NCI-H345 treated with DMSO at 0.1 percent for 48 hours (cell line): ENCODE data around the gene CHAF1A.

Source experiments
- DNase-seq: peaks from one replicate; lab custom pipeline; 2025; ENCODE audit not compliant: unreplicated experiment; lab: John Stamatoyannopoulos, UW

CHAF1A gene

DNA sequence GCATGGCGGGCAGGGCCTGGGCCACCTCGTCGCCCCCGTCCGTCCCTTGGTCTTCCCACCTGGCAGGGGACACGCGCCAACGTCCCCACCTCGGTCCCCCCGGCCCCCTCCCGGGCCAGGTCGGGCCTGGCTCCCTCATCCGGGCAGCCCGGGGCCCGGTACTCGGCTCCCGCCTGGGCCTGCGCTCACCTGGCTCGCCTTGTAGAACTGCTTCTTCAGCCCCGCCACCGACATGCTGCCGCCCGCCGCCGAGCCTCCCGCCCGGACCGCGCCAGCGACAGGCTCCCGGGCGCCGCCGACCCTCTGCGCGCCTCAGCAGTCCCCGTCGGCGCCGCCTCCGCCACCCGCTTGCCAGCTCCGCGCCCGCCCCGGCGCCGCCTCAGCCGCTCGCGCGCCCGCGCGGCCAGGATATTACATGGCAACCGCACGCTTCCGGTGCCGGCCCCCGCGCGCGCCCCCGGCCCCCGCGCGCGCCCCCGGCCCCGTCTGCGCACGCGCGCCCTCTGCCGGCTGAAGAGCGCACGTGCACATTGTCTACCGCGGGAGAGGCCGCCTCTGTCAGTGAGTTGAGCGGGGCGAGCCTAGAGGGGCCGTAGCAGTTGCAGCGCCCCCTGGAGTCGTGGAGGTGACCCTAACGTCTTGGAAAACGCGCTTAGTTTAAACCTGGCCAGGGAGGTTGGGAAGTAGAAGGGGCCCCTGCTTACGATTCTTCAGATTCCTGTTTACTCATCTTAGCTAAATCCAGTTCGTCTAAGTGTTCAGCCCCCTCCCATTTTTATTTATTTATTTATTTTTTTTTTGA lies 2.1 kb upstream of the CHAF1A start, which contains the start of gene SH3GL1:
Gene SH3GL1 (minus strand): TSS at position 413 of the 802 bp plus-strand sequence. CDS start 179 bp downstream, at position 234.
- DNase-seq: peak; percentile 83

DNA sequence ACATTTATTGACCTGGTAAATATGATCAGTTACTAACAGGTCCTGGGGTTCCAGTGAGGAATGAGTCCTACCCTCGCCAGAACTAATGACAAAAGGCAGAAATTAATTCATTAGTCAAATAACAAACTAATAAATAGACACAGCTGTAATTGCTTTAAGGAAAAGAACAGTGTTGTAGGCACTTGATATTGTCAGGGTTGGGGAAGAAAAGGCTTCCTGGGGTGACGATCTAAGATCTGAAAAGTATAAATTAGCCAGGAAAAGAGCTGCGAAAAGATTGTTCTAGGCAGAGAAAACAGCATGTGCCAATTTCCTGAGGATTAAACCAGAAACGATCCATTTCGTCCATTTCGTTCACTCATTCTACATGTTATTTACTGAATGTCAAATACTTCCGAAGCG lies 670 bp upstream of the CHAF1A start:
- no peak for DNase-seq

DNA sequence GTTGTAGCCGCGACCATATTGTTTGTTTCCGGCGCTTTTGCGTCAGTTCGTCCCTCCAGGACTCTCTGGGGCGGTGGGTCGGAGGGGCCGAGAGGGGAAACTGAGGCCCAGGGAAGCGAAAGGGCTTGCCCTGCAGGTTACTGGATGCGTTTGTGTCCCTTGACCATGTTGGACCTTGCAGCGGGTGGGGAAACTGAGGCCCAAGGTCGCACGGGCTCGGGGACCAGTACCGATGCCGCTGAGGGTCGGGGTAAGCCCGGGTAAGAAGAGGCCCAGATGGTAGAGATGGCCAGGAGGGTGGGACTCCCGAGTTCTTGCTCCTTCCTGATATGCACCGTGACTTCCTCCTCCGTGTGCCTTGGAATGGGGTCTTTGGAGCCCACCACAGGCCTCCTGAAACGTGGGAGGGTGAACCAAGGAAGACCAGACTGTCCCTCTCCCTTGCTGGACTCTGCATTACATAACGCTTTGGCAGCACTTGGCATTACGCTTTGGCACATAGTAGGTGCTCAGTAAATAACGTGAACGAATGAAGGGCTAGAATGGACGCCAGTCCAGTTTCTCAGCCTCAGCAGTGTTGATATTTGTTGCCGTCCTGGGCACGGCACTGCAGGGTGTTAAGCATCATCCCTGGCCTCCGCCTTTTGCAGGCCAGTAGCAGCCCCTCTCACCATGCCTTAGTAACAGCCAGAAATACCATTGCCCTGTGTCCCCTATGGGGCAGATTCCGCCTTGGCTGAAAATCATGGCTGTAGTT lies 743 bp downstream of the CHAF1A start:
- DNase-seq: no peak

- no peak for DNase-seq
Measured at GRCh38 chr19:4405977-4406376, 3.5 kb downstream of the CHAF1A start.

GRCh38 chr19:4406626-4407025 lies 4.2 kb downstream of the CHAF1A start:
- no peak for DNase-seq

- no peak for DNase-seq
Measured at GRCh38 chr19:4409123-4409933, 6.9 kb downstream of the CHAF1A start.

DNA sequence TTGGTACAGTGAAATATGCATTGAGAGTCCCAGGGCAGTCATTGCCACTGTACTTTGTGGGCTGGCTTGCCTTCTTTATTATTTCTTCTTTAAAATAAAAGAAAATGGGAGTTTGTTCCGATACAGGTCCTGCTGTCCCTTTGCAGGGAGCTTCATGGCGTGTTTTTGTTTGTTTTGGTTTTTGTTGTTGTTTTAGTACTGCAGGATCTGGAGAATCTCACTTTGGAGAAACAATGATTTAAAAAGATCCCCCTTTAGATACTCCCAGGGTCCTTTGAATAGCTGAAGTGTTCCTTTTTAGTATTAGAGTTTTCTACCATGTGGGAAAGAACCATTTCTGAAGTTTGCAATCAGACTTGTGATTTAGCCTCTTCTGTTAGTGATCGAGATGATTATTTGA lies 11.1 kb downstream of the CHAF1A start:
- no peak for DNase-seq

- DNase-seq: no peak
Measured at GRCh38 chr19:4414144-4414799, 11.8 kb downstream of the CHAF1A start.

GRCh38 chr19:4414800-4415321 lies 12.4 kb downstream of the CHAF1A start:
- no peak for DNase-seq

DNA sequence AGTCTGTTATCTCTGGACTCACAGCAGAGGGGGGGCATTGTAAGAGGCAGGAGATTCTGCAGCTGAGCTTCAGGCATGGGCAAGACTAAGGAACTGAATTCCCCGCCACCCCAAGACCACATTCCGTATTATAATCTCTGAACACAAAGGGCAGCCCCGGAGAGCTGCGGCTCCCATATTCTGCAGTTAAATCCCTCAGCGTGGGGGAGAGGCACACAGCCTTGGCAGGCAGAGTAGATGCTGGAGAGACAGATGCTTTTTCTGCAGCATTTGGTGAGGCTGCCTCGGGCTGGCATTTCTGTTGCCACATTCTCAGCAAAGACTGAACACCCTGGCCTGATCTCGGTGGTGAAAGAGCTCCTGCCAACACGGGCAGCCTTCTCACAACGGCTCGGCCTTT lies 12.9 kb downstream of the CHAF1A start:
- DNase-seq: no peak

DNA sequence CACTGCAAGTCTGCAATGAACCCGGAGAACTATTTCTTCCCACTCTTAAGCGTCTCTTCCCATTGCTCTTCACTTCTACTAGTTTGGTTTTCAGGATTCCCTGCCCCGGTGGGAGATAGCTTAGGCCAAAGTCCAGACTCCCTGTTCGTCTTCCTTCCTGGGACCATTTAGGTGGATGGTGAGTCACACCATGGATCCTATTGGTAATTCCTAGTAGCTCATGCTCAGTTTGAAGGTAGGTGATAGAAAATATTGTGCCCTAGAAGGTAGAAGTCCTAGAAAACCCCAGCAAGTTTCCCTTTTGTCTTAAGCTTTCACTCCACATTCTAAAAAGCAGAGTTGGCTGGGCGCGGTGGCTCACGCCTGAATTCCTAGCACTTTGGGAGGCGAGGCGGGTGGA lies 13.8 kb downstream of the CHAF1A start:
- no peak for DNase-seq

DNA sequence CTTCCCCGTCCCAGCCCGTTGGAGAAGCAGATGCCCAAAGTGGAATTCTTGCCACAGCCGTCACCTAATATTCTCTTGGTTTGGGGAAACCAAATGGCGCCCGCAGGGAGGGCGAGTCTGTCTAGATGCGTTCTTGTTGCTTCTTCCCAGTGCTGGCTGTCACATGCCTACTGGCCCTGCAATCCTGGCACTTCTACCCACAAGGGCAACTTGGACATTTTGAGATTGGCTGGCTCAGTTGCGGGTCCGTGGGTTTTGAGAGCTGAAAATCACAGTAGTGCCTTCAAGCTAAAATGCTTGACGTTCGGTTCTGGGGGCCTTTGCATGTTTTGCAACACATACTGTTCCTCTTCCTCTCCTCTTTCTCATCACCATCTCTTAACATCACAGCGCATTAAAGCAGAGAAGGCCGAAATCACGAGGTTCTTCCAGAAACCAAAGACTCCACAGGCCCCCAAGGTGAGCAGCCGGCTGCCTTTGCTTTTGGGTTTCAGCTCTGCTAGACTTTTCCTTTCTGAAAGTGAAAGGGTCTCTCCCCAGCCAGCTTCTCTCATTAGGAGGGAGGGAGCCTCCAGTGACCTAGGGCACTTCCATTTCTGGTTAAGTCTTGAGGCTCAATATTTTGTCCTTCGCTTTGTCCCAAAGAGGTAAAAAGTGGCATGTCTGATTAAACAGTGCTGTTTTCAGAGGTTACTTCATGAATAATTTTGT lies 21.1 kb downstream of the CHAF1A start:
- no peak for DNase-seq

DNA sequence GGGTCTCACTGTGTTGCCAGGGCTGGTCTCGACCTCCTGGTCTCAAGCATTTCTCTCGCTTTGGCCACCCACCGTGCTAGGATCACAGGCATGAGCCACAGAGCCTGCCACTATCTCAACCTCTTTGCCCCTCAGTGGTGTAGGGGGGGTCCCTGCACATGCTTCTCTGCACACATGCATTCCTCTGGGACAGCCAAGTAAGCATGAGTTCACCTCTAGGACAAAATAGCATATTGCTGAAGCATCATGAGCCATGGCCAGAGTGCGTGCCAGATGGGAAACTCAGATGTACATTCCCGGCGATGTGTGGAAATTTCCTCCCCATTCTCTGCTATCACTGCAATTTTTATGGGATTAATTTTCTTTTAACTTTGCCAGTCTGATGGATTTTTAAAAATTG lies 23.1 kb downstream of the CHAF1A start:
- DNase-seq: no peak

DNA sequence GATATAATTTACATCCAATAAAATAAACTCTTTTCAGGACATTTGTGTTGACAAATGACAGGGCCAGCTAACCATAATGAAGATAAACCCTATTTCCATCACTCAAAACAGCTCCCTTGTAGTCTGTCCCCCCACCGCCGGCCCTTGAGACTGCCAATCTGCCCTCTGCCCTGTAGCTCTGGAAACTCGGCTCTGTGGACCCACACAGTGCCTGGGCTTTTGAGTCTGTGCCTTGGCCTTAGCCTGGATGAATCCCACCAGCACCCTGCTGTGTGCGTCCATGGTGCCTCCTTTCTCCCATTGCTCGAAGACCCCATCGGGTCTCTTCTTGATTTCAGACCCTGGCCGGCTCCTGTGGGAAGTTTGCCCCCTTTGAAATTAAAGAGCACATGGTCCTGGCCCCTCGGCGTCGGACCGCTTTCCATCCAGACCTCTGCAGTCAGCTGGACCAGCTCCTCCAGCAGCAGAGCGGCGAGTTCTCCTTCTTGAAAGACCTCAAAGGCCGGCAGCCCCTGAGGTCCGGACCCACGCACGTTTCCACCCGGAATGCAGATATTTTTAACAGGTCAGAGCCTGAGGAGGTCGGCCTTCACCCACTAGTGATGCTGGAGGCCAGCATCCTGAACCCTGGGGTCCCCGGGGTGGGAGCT lies 26.0 kb downstream of the CHAF1A start:
- DNase-seq: no peak

DNA sequence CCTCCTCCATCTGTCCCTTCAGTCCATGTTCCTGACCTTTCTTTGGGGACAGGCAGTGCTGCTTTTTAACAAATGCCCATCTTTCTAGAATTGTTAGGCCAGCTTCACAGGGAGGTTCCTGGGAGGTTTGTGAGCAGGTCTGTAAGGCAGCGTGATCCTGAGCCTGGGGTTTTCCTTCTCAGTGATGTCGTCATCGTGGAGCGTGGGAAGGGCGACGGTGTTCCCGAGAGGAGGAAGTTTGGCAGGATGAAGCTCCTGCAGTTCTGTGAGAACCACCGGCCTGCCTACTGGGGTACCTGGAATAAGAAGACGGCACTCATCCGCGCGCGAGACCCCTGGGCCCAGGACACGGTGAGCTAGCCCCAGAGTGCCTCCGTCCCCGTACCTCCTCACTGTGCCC lies 26.8 kb downstream of the CHAF1A start:
- no peak for DNase-seq

- DNase-seq: no peak
Measured at GRCh38 chr19:4429771-4430171, 27.3 kb downstream of the CHAF1A start.

DNA sequence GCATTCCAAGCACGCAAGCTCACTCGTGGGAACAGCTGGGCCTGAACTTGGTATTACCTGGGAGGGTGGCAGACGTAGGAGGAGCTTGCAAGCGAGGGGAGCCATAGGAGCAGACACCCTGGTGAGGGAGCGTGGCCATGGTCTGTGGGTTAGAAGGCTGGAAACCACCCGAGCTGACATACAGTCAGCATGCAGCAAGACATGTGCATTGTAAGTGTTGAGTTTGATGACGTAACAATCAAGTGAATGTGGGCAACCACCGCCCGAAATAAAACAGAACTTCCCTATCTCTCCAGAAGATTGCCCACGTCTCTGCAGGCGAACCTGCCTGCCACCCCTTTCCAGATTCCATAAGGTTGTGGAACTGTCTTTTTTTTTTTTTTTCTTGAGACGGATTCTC lies 28.3 kb downstream of the CHAF1A start:
- DNase-seq: no peak

DNA sequence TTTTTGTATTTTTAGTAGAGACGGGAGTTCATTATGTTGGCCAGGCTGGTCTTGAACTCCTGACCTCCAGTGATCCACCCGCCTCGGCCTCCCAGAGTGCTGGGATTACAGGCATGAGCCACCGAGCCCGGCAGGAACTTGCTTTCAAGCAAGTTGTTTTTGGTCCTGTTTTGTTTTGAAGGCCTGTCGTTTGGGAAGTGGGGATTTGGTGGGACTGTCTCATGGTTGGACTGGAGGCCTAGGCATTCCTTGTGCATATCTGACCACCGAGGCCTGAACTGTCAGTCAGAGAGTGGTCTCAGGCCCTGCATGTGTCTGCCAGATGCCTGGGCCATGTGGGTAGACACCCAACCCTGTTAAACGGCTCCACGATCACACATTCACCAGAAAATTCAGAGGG lies 28.9 kb downstream of the CHAF1A start:
- DNase-seq: no peak

GRCh38 chr19:4431808-4432674 lies 29.6 kb downstream of the CHAF1A start:
- DNase-seq: no peak
